ENCODE results near the gene KIF6.

The KIF6 gene

GRCh38 chr6:39347906-39348585 lies 377.2 kb downstream of the KIF6 start:
- peak; percentile 49 for DNase-seq (ENCODE audit: low spot score)

DNA sequence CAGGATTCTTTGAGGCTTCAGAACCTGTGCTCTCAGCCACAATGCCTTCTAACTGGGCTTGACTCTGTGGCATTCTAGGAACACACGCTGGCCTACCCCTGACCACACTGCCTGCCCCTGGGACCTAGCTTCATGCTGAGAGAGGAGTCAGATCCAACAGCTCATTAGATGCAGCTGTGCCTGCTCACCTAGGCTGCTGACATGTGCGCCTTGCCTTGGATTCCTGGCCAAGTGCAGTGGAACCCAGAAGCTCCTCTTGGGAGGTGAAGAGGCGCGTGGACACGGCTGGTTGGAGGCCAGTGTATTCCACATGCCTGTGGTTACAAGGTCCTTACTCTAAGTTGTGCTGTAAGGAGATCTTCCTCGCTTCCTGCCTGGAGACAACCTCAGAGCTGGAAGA lies 378.0 kb downstream of the KIF6 start:
- no peak for DNase-seq (ENCODE audit: low spot score)

- DNase-seq (ENCODE audit: low spot score) = no peak
Observed at GRCh38 chr6:39344821-39345280, 380.4 kb downstream of the KIF6 start.

DNA sequence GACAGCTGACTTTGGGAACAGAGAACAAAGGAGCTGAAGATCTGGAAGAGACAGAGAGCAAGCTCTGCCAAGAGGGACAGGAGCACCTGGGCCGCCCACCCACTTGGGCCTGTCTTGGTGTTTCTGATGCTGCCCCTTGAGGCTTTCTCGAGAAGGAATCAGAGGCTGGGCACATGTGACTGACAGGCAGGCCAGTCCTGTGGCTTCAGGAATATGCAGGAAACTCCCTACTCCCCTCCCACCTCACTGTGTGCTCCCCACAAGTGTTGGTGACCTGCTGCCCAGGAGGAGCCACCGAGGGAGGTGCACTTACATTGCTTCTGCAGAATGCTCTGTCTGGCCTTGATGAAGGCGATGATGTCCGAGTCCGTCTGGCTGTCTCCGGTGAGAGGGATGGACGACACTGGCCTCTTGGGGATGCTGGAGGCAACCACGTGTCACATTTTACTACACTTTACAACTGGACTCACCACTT lies 381.8 kb downstream of the KIF6 start:
- no peak for DNase-seq (ENCODE audit: low spot score)

- no peak for DNase-seq (ENCODE audit: low spot score)
Observed at GRCh38 chr6:39342692-39343395, 382.4 kb downstream of the KIF6 start.

- no peak for DNase-seq (ENCODE audit: low spot score)
Observed at GRCh38 chr6:39341937-39342336, 383.3 kb downstream of the KIF6 start.

DNA sequence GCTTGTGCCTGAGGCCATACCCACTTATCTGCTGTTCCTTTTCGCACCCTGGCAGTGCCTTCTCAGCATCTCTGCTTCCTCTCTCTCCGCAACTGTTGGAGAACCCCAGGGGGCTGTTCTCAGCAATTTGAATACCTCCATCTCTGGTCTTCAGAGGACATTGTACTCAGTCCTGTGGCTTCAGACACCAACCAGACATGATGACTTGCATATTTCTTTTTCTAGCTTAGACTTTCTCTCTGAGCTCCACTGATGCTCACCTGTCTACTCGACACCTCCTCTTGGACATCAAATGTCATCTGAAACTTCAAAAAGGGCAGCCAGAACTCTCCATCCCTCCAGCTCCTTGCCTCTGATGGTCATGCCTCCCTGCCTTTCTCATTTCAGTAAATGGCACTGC lies 383.9 kb downstream of the KIF6 start:
- DNase-seq (ENCODE audit: low spot score) = no peak

DNA sequence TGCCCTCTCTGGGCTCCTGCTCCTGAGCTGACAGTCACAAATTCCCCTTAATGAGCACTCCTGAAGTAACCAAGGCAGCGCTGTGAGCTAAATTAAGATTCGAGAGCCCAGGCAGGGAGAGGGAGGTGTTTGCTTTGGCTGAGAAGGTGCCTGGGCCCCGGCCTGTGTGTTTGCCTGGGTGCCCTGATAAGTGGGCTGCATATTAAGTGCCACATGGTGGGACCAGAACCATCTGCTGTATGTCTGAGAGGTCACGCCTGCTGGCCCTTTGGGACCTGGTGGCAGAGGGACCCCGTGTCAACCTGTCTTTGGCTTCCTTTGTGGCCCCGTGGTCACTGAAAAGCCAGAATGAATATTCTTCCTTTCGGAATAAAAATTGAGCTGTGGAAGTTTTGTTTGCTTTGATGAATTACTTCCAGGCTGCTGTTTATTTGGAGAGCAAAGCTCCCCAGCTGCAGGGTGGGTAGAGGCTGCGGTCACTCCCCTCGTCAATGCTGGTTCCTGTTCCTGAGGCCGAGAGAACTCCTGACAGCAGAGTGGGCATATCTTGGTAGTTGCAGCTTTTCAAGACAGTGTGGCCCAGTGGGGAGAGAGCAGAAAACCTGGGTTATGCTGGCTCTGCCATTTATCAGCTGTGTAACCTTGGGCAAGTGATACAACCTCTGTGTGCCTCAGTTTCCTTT lies 385.2 kb downstream of the KIF6 start:
- DNase-seq (ENCODE audit: low spot score) = no peak

DNA sequence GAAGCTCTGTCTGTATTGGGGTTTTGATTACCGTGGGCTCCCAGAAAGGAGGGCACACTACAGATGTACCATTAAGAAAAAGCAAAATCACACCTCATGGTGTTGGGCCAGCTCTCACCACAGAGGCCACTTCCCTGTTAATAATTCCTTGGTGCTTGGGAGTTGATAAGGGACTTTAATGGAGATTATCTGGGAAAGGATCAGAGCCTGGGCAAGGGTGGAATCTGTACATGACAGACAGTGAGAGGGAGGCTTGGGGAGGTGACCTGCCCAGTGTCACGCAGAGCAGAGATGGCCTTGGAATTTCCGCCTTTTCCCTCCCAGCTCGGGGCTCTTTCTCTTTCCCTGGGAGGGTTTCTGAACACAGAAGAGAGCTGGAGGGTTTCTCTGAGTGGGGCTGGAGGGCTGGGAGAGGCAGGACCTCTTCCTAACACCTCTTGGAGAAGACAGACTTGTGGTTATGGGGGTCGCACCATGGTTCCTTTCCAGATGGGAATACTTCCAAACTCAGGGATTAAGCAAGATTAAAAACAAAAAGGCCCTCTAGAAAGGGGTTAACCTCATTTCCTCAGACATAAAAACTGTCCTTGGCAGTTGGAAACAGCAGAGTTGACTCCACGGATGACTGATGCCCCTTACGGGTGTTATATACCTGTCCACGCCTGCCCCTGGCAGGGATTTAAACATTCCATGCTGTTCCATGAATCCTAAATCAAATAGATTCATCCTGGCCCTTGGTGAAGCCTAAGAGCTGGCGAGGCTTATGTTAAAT lies 385.9 kb downstream of the KIF6 start:
- no peak for DNase-seq (ENCODE audit: low spot score)

DNA sequence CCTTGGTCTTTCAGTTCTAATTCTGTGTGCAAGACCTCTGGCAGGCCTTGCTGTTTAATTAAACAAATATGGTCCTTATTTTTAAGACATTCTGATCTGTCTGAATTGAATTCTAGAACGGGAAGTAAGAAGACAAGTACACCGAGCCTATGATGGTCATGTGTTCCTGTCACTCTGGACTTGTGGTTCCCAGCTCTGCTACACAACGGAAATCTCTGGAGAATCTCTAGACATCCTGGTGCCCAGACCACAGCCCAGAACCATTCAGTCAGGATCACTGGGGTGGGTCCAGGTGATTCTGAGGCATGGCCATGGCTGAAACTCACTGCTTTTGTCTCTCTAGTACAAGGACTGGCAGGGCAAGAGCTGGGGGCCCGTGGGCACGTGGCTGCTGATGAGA lies 386.8 kb downstream of the KIF6 start:
- DNase-seq (ENCODE audit: low spot score) = no peak

DNA sequence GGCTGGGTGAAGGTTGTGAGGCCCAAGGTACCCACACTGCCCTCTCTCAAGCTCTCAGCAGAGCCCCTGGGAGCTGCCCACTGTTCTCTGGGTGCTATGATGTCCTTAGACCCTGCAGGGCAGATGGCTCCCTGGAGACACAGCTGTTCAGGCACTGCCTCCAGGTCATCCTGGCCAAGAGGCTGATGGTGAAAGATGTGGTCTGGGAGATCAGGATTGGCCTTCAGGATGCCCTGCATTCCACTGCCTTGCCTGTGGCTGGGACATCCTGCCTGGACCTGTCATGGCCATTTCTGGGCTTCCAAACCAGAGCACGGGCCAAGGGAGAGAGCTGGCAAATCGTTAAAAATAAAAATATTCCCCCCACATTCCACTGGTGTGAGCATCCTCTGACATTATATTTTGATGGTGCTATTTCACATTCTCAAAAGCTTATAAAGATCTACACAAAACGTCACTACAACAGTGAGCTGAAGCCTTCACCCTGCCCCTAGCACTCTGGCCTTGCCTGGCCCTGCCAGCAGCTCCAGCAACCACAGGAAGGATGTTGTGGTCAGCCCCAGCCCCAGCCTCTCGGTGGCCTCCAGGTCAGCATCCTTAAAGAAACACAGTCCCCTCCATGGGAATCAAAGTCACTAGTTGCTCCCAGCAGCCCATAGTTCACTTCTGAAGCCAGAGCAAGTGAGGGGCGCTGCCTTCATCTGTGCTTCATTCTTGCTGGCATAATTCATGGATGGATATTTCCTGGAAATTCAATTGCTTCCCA lies 389.2 kb downstream of the KIF6 start:
- no peak for DNase-seq (ENCODE audit: low spot score)

DNA sequence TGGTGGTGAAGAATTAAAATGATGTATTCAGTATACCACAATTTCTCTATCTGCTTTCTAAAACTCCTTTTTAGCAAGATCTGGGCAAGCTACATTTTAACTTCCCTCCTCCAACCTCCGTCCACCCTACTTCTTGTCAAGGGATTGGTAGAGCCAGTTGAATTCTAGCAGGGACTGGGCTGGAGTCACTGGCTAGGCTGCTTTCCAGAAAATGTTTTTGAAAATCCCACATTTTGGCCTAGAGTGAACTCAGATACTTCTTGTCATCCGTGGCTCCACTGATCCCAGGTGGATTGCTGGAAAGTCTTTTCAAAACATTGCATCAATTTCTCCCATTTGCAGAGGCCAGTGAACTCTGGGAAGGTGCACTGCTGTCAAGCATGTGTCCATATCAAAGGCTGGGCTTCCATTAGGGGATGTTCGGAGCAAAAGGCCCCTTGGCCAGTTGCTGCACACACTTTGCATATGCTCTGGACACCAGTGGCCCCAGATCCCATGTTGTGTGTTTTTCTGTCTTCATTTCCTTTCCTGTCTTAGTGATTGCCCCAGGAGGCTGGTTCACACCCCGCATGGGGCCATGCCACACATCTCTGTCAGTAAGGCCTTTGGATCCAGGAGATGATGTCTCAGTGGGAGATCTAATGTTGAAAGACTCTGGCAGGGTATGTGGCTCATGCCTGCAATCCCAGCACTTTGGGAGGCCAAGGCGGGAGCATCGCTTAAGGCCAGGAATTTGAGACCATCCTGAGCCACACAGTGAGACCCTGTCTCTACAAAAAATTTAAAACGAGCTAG lies 391.4 kb downstream of the KIF6 start:
- no peak for DNase-seq (ENCODE audit: low spot score)

DNA sequence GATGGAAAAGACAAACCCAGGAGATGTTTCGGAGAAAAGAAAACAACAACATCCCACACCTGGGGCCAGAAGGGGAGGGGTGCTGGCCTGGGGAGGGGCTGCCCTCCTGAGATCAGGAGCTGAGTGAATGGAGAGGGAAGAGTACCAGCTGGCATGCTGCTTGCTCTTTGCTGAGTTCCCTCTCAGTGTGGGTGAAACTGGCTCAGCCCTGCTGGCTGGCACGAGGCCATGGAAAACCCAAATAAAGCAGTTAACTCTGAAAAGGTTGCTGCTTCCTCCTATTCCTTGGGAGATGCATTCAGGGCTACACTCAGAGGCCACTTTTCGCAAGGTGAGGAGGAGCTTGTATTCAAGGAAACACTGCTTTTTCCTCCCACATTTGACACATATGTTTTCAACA lies 394.7 kb downstream of the KIF6 start:
- DNase-seq (ENCODE audit: low spot score) = no peak

- DNase-seq (ENCODE audit: low spot score) = peak; percentile 3
Observed at GRCh38 chr6:39330057-39330456, 395.2 kb downstream of the KIF6 start.

- DNase-seq (ENCODE audit: low spot score) = no peak
Observed at GRCh38 chr6:39328066-39328465, 397.1 kb downstream of the KIF6 start.

- no peak for DNase-seq (ENCODE audit: low spot score)
Observed at GRCh38 chr6:39327507-39327906, 397.7 kb downstream of the KIF6 start.

- no peak for DNase-seq (ENCODE audit: low spot score)
Observed at GRCh38 chr6:39322306-39322850, 402.8 kb downstream of the KIF6 start, which contains the start of gene KCNK16. TSS of gene KCNK16 (minus strand) at chr6:39322702. CDS start at chr6:39322540, 162 bp downstream.

- no peak for DNase-seq (ENCODE audit: low spot score)
Observed at GRCh38 chr6:39321761-39322160, 403.4 kb downstream of the KIF6 start.

- no peak for DNase-seq (ENCODE audit: low spot score)
Observed at GRCh38 chr6:39320363-39320984, 404.7 kb downstream of the KIF6 start.

All from CD4-positive, alpha-beta T cell treated with Interleukin-2 at 100 ng/mL for 4 hours (primary cell).